ENCODE results near the gene BNC2. TPM values are rescaled to one million over a fixed set of nuclear protein-coding genes. Genes with fewer than 3 reads are reported as not detected.

Gene BNC2
- total RNA-seq, 1 experiment from 2014 or later, result 0.20 TPM

- H3K9me3 Mint-ChIP-seq (ENCODE audit: unreplicated experiment), result no peaks in the 10 kb centered on the region
- POLR2A ChIA-PET, result no interaction called here
- no TSS peak for BruUV-seq (replicated peaks)
- H3K27me3 Mint-ChIP-seq (ENCODE audit: insufficient read depth, unreplicated experiment), result peaks cover 4% of the 10 kb centered on the region
- intact Hi-C loops (cut with micrococcal nuclease; ENCODE audit: unreplicated experiment), result no loop called here
- Histone ChIP-seq H3K4me3 (ENCODE audit: low read depth, low read length) (no peak overlapping the region), H3K36me3 (ENCODE audit: control insufficient read depth, insufficient read depth, low read length) (no peaks in the 10 kb centered on the region), H3K4me1 (no peaks in the 10 kb centered on the region), H3K9me3 (no peaks in the 10 kb centered on the region), H3K27me3 (replicated peaks; ENCODE audit: control insufficient read depth, insufficient read depth, low read length) (no peaks in the 10 kb centered on the region)
- H3K36me3 Mint-ChIP-seq (ENCODE audit: insufficient read depth, unreplicated experiment), result no peaks in the 10 kb centered on the region
- CTCF ChIA-PET, result no interaction called here
- DNase-seq, result no peak
- no peak overlapping the region for H3K4me3 Mint-ChIP-seq (ENCODE audit: unreplicated experiment)
- no peaks in the 10 kb centered on the region for H3K4me1 Mint-ChIP-seq (ENCODE audit: low read depth, unreplicated experiment)
- TF ChIP-seq CTCF (IDR thresholded peaks at IDR 0.05; ENCODE audit: insufficient read depth in 1 of 2, low read depth in 1 of 2, low read length in 1 of 2, severe bottlenecking in 1 of 2, unreplicated experiment in 1 of 2), result no peak
- H3K27ac Mint-ChIP-seq (ENCODE audit: unreplicated experiment), result no peak overlapping the region
Observed at GRCh38 chr9:16834817-16835216, 35.7 kb downstream of the BNC2 start.

GRCh38 chr9:16833296-16833835, 37.1 kb downstream of the BNC2 start:
- H3K9me3 Mint-ChIP-seq (ENCODE audit: unreplicated experiment), result no peaks in the 10 kb centered on the region
- no peak overlapping the region for H3K4me3 Mint-ChIP-seq (ENCODE audit: unreplicated experiment)
- no peaks in the 10 kb centered on the region for H3K4me1 ChIP-seq
- POLR2A ChIA-PET, result no interaction called here
- TF ChIP-seq CTCF (IDR thresholded peaks at IDR 0.05; ENCODE audit: insufficient read depth in 1 of 2, low read depth in 1 of 2, low read length in 1 of 2, severe bottlenecking in 1 of 2, unreplicated experiment in 1 of 2), result no peak
- H3K27me3 ChIP-seq (replicated peaks; ENCODE audit: control insufficient read depth, insufficient read depth, low read length), result no peaks in the 10 kb centered on the region
- no peaks in the 10 kb centered on the region for H3K36me3 Mint-ChIP-seq (ENCODE audit: insufficient read depth, unreplicated experiment)
- no peaks in the 10 kb centered on the region for H3K9me3 ChIP-seq
- no peaks in the 10 kb centered on the region for H3K36me3 ChIP-seq (ENCODE audit: control insufficient read depth, insufficient read depth, low read length)
- BruUV-seq (replicated peaks), result no TSS peak
- no peak overlapping the region for H3K4me3 ChIP-seq (ENCODE audit: low read depth, low read length)
- H3K27me3 Mint-ChIP-seq (ENCODE audit: insufficient read depth, unreplicated experiment), result peaks cover 4% of the 10 kb centered on the region
- H3K4me1 Mint-ChIP-seq (ENCODE audit: low read depth, unreplicated experiment), result no peaks in the 10 kb centered on the region
- CTCF ChIA-PET, result no interaction called here
- H3K27ac Mint-ChIP-seq (ENCODE audit: unreplicated experiment), result no peak overlapping the region
- intact Hi-C loops (cut with micrococcal nuclease; ENCODE audit: unreplicated experiment), result no loop called here
- DNase-seq, result no peak

GRCh38 chr9:16832101-16832500, 38.4 kb downstream of the BNC2 start:
- Mint-ChIP-seq H3K4me1 (ENCODE audit: low read depth, unreplicated experiment) (no peaks in the 10 kb centered on the region), H3K27me3 (ENCODE audit: insufficient read depth, unreplicated experiment) (peaks cover 9% of the 10 kb centered on the region), H3K4me3 (ENCODE audit: unreplicated experiment) (no peak overlapping the region), H3K9me3 (ENCODE audit: unreplicated experiment) (no peaks in the 10 kb centered on the region), H3K36me3 (ENCODE audit: insufficient read depth, unreplicated experiment) (no peaks in the 10 kb centered on the region), H3K27ac (ENCODE audit: unreplicated experiment) (no peak overlapping the region)
- no peaks in the 10 kb centered on the region for H3K4me1 ChIP-seq
- no peaks in the 10 kb centered on the region for H3K9me3 ChIP-seq
- DNase-seq, result no peak
- TF ChIP-seq CTCF (IDR thresholded peaks at IDR 0.05; ENCODE audit: insufficient read depth in 1 of 2, low read depth in 1 of 2, low read length in 1 of 2, severe bottlenecking in 1 of 2, unreplicated experiment in 1 of 2), result no peak
- BruUV-seq (replicated peaks), result no TSS peak
- H3K4me3 ChIP-seq (ENCODE audit: low read depth, low read length), result no peak overlapping the region
- H3K27me3 ChIP-seq (replicated peaks; ENCODE audit: control insufficient read depth, insufficient read depth, low read length), result no peaks in the 10 kb centered on the region
- H3K36me3 ChIP-seq (ENCODE audit: control insufficient read depth, insufficient read depth, low read length), result no peaks in the 10 kb centered on the region
- POLR2A ChIA-PET, result no interaction called here
- CTCF ChIA-PET, result no interaction called here
- intact Hi-C loops (cut with micrococcal nuclease; ENCODE audit: unreplicated experiment), result no loop called here

Measured in Caco-2 (cell line).